SU-DHL-6 (cell line): Measurements from ENCODE around the gene MOB1A.

Experiments
- EZH2phosphoT487 ChIP-seq: fragments of 200-600 bp; sonication (generic), shearing (Covaris generic); conservative IDR thresholded peaks from 2 replicates; pipeline ENCODE4 v1.6.1; 2018; ENCODE audit warnings: mild to moderate bottlenecking, antibody characterized with exemption, low read length, moderate library complexity, mixed read lengths
- TF ChIP-seq, protein P1 (sequence below): fragments of 200-600 bp; sonication (generic); IDR thresholded peaks from one replicate; pipeline ENCODE4 v1.5.1; 2017; ENCODE audit warnings: antibody characterized with exemption, mild to moderate bottlenecking, low read length, moderate library complexity; ENCODE audit not compliant: insufficient read depth, poor library complexity, severe bottlenecking

DNA sequence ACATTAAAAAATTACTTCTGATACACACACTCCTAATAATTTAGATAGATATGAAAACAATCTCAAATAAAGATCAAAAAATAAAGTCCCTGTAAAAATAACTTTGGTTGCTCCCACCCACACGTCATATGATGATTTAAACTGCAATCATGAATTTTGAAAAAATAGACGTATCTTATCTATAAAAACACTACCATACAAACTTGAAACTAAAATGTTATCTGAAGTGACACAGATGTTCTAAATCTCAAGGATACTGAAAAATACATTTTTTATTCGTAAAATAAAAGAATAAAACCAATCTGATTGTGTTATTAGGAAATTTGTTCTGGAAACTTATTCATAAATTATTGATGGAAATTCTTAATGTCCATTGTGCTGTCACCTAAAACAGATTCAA is 22.8 kb downstream of the MOB1A start:
- TF ChIP-seq, protein P1, sequence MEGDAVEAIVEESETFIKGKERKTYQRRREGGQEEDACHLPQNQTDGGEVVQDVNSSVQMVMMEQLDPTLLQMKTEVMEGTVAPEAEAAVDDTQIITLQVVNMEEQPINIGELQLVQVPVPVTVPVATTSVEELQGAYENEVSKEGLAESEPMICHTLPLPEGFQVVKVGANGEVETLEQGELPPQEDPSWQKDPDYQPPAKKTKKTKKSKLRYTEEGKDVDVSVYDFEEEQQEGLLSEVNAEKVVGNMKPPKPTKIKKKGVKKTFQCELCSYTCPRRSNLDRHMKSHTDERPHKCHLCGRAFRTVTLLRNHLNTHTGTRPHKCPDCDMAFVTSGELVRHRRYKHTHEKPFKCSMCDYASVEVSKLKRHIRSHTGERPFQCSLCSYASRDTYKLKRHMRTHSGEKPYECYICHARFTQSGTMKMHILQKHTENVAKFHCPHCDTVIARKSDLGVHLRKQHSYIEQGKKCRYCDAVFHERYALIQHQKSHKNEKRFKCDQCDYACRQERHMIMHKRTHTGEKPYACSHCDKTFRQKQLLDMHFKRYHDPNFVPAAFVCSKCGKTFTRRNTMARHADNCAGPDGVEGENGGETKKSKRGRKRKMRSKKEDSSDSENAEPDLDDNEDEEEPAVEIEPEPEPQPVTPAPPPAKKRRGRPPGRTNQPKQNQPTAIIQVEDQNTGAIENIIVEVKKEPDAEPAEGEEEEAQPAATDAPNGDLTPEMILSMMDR: no peak
- TF ChIP-seq EZH2phosphoT487: no peak
